NB4 (cell line): ENCODE data around the gene LRBA.

Source experiments
- DNase-seq: peaks from one replicate; pipeline ENCODE4 v3.0.0; 2010; ENCODE audit warnings: low read depth
- H3K4me3 ChIP-seq: one replicate; pipeline ENCODE4 v1.5.1; 2011; ENCODE audit warnings: mild to moderate bottlenecking, low read depth, low read length, moderate library complexity
- CTCF ChIP-seq: IDR thresholded peaks from one replicate; pipeline ENCODE4 v1.5.1; 2012; ENCODE audit warnings: low read depth, low read length
- MYC ChIP-seq: IDR thresholded peaks from 2 replicates; pipeline ENCODE4 v1.6.1; 2011; ENCODE audit warnings: low read depth, low read length
- POLR2A ChIP-seq: IDR thresholded peaks from 2 replicates; pipeline ENCODE4 v1.6.1; 2011; ENCODE audit warnings: mild to moderate bottlenecking; ENCODE audit not compliant: insufficient read length; ENCODE audit errors: extremely low read depth
- TF ChIP-seq, protein P1 (sequence below): IDR thresholded peaks from 2 replicates; pipeline ENCODE4 v1.6.1; 2011; ENCODE audit warnings: low read depth, low read length

Gene LRBA

GRCh38 chr4:150952167-150952845, 62.8 kb downstream of the LRBA start:
- H3K4me3 ChIP-seq: no peak overlapping the region
- no peak for DNase-seq
- TF ChIP-seq, protein P1, sequence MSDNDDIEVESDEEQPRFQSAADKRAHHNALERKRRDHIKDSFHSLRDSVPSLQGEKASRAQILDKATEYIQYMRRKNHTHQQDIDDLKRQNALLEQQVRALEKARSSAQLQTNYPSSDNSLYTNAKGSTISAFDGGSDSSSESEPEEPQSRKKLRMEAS: no peak
- TF ChIP-seq POLR2A: no peak
- no peak for TF ChIP-seq CTCF
- no peak for TF ChIP-seq MYC

- TF ChIP-seq MYC: no peak
- TF ChIP-seq, protein P1: no peak
- no peak for TF ChIP-seq CTCF
- TF ChIP-seq POLR2A: no peak
- no peak overlapping the region for H3K4me3 ChIP-seq
- peak; percentile 11 for DNase-seq
Measured at GRCh38 chr4:150950657-150951288, 64.3 kb downstream of the LRBA start.

GRCh38 chr4:150949943-150950342, 65.1 kb downstream of the LRBA start:
- no peak for DNase-seq
- H3K4me3 ChIP-seq: no peak overlapping the region
- TF ChIP-seq, protein P1: no peak
- TF ChIP-seq MYC (no peak), CTCF (no peak), POLR2A (no peak)

GRCh38 chr4:150949342-150949741, 65.7 kb downstream of the LRBA start:
- TF ChIP-seq CTCF (no peak), MYC (no peak), POLR2A (no peak)
- TF ChIP-seq, protein P1: no peak
- no peak overlapping the region for H3K4me3 ChIP-seq
- no peak for DNase-seq

DNA sequence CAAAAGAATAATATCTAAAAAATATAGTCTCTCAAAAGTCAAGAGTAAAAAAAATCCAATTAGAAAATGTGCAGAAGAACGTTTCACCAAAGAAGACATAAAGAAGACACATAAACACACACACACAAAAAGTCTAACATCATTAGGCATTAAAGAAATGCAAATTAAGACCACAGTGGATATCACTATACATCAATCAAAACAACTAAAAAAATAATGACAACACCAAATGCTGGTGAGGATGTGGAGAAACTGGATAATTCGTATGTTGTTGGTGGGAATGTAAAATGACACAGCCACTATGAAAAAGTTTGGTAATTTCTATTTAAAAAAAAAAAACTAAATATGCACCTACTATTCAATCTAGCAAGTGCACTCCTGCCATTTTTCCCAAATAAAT, 66.4 kb downstream of the LRBA start:
- TF ChIP-seq POLR2A: no peak
- TF ChIP-seq MYC: no peak
- TF ChIP-seq, protein P1: no peak
- no peak for TF ChIP-seq CTCF
- no peak overlapping the region for H3K4me3 ChIP-seq
- no peak for DNase-seq
